Brain pericyte (primary cell): ENCODE data around the gene ZBTB14.

Experiments
- DNase-seq: peaks from one replicate; pipeline ENCODE4 v3.0.0-alpha.2; 2012; ENCODE audit warnings: low read depth, low spot score

Gene ZBTB14

GRCh38 chr18:5295231-5295920 lies at the start of gene ZBTB14:
Gene ZBTB14, minus strand, starts transcription at chr18:5295726. Its CDS starts 2,480 bp downstream, at chr18:5293246.
- DNase-seq: no peak

- DNase-seq: no peak
Measured at GRCh38 chr18:5339202-5339834, 43.8 kb upstream of the ZBTB14 start.

- DNase-seq: no peak
Measured at GRCh38 chr18:5334456-5335075, 39.0 kb upstream of the ZBTB14 start.

GRCh38 chr18:5318061-5318700 lies 22.7 kb upstream of the ZBTB14 start:
- DNase-seq: no peak

- no peak for DNase-seq
Measured at GRCh38 chr18:5317186-5317585, 21.7 kb upstream of the ZBTB14 start.

- no peak for DNase-seq
Measured at GRCh38 chr18:5315838-5316237, 20.3 kb upstream of the ZBTB14 start.

- no peak for DNase-seq
Measured at GRCh38 chr18:5311301-5311989, 15.9 kb upstream of the ZBTB14 start.

GRCh38 chr18:5309888-5310470 lies 14.5 kb upstream of the ZBTB14 start:
- no peak for DNase-seq

- no peak for DNase-seq
Measured at GRCh38 chr18:5305835-5306234, 10.3 kb upstream of the ZBTB14 start.

GRCh38 chr18:5304232-5304631 lies 8.7 kb upstream of the ZBTB14 start:
- DNase-seq: no peak

- no peak for DNase-seq
Measured at GRCh38 chr18:5303636-5304035, 8.1 kb upstream of the ZBTB14 start.

- DNase-seq: no peak
Measured at GRCh38 chr18:5302606-5303005, 7.1 kb upstream of the ZBTB14 start.

GRCh38 chr18:5300476-5301010 lies 5.0 kb upstream of the ZBTB14 start:
- DNase-seq: no peak

GRCh38 chr18:5298156-5298852 lies 2.8 kb upstream of the ZBTB14 start:
- no peak for DNase-seq

GRCh38 chr18:5297597-5297996 lies 2.1 kb upstream of the ZBTB14 start:
- DNase-seq: no peak

- DNase-seq: peak; percentile 63
Measured at GRCh38 chr18:5296706-5297320, 1.3 kb upstream of the ZBTB14 start.

GRCh38 chr18:5295981-5296705 lies 617 bp upstream of the ZBTB14 start:
- DNase-seq: peak; percentile 81

- peak; percentile 38 for DNase-seq
Measured at GRCh38 chr18:5294457-5295230, 882 bp downstream of the ZBTB14 start.

GRCh38 chr18:5294113-5294456 lies 1.4 kb downstream of the ZBTB14 start:
- no peak for DNase-seq
